GM12874 (cell line): ENCODE results near the gene CTNNA3.

ENCODE experiments used
- CTCF ChIP-seq: IDR thresholded peaks from 2 replicates; pipeline ENCODE4 v1.5.1; 2011; ENCODE audit warnings: low read depth, mild to moderate bottlenecking, control low read depth, low read length, moderate library complexity; ENCODE audit not compliant: insufficient read depth

CTNNA3 gene

GRCh38 chr10:66836057-66836456 is 859.9 kb downstream of the CTNNA3 start:
- no peak for TF ChIP-seq CTCF

GRCh38 chr10:66835400-66835799 is 860.6 kb downstream of the CTNNA3 start:
- no peak for TF ChIP-seq CTCF

GRCh38 chr10:66834802-66835201 is 861.2 kb downstream of the CTNNA3 start:
- TF ChIP-seq CTCF: no peak

- no peak for TF ChIP-seq CTCF
Observed at GRCh38 chr10:66833861-66834260, 862.1 kb downstream of the CTNNA3 start.

GRCh38 chr10:66832781-66833422 is 863.1 kb downstream of the CTNNA3 start:
- no peak for TF ChIP-seq CTCF

GRCh38 chr10:66828957-66829356 is 867.0 kb downstream of the CTNNA3 start:
- TF ChIP-seq CTCF: no peak

GRCh38 chr10:66827353-66827752 is 868.6 kb downstream of the CTNNA3 start:
- TF ChIP-seq CTCF: no peak
